ENCODE results near the gene HOMER2. TPM values are rescaled to one million over a fixed set of nuclear protein-coding genes. Genes with fewer than 3 reads are reported as not detected.

The HOMER2 gene
- total RNA-seq, 1 donor from 2014 or later, result 18.2 TPM

DNA sequence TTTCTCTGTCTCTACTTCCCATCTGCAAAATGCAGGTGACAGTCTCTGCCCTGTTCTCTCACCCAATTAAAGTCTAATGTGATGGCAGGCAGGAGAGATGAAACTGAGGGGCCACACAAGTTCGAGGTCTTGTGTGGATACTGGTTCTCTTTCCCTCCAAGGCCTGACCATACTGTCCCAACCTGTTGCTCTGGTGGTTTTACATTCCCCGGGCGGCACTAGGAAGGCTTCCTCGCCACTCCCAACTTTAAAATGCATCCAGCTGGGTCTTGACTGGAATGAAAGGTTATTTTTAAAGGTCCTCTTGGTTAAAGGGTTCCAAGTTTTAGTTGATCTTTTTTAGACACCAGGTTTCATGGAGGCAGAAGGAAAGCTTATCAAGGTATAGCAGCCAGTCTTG lies 105.9 kb downstream of the HOMER2 start:
- TF ChIP-seq, protein P1, sequence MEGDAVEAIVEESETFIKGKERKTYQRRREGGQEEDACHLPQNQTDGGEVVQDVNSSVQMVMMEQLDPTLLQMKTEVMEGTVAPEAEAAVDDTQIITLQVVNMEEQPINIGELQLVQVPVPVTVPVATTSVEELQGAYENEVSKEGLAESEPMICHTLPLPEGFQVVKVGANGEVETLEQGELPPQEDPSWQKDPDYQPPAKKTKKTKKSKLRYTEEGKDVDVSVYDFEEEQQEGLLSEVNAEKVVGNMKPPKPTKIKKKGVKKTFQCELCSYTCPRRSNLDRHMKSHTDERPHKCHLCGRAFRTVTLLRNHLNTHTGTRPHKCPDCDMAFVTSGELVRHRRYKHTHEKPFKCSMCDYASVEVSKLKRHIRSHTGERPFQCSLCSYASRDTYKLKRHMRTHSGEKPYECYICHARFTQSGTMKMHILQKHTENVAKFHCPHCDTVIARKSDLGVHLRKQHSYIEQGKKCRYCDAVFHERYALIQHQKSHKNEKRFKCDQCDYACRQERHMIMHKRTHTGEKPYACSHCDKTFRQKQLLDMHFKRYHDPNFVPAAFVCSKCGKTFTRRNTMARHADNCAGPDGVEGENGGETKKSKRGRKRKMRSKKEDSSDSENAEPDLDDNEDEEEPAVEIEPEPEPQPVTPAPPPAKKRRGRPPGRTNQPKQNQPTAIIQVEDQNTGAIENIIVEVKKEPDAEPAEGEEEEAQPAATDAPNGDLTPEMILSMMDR (IDR thresholded peaks at IDR 0.05), result no peak
- TF ChIP-seq POLR2AphosphoS5 (IDR thresholded peaks at IDR 0.05; ENCODE audit: insufficient read depth in 1 of 2, low read depth in 1 of 2) (no peak), POLR2A (IDR thresholded peaks at IDR 0.05) (no peak)
- DNase-seq (ENCODE audit: extremely low spot score in 2 of 2), result no peak

DNA sequence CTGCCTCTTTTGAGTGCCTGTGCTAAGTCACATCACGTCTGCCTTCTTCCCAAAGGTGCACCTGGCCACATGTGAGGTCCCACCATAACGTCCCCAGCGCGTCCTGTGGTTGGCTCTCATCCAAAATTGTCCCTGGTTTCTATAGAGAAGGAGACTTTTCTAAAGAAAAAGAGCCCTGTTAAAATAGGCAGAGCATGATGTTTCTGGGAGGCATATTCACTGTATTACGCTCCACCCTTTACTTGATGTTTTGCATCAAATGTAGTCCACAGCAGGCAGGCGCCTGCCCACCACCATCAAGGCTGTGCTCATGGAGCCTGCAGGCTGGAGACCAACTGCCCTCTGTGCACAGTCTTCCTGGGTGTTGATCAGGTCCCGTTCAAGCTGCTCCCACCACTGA lies 106.8 kb downstream of the HOMER2 start:
- no peak for DNase-seq (ENCODE audit: extremely low spot score in 2 of 2)
- TF ChIP-seq POLR2A (IDR thresholded peaks at IDR 0.05) (no peak), POLR2AphosphoS5 (IDR thresholded peaks at IDR 0.05; ENCODE audit: insufficient read depth in 1 of 2, low read depth in 1 of 2) (no peak)
- TF ChIP-seq, protein P1 (IDR thresholded peaks at IDR 0.05), result no peak
- H3K4me1 ChIP-seq, result no peaks in the 10 kb centered on the region
- no peaks in the 10 kb centered on the region for H3K9me3 ChIP-seq
- H3K4me3 ChIP-seq, result no peak overlapping the region
- intact Hi-C loops (cut with DNase I), result no loop called here
- H3K36me3 ChIP-seq, result no peaks in the 10 kb centered on the region
- no peaks in the 10 kb centered on the region for H3K27me3 ChIP-seq
- H3K27ac ChIP-seq, result no peak overlapping the region

More for the DNA sequence above, 105.9 kb downstream of the HOMER2 start:
- no peak overlapping the region for H3K4me3 ChIP-seq
- H3K9me3 ChIP-seq, result no peaks in the 10 kb centered on the region
- H3K36me3 ChIP-seq, result no peaks in the 10 kb centered on the region
- H3K4me1 ChIP-seq, result no peaks in the 10 kb centered on the region
- intact Hi-C loops (cut with DNase I), result no loop called here
- H3K27me3 ChIP-seq, result no peaks in the 10 kb centered on the region
- no peak overlapping the region for H3K27ac ChIP-seq

DNA sequence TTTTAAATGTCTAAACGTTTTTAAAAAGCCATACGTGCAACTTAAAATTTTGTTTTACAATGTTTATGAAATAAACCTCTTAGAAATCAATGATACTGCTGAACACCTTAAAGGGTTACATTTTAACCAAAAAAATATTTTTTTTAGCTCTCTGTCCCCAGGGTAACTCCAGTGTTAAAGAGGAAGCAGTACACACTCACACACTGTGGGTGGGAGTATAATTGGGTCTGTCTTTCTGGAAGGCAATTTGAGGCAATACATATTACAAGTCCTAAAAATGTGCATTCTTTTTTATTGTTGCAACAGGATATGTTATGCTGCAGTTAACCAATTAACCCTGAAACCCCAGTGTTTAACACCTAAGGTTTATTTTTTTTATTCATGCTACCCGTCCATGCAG lies 109.0 kb downstream of the HOMER2 start:
- no peak for DNase-seq (ENCODE audit: extremely low spot score in 2 of 2)
- Histone ChIP-seq H3K27ac (no peak overlapping the region), H3K36me3 (no peaks in the 10 kb centered on the region), H3K27me3 (no peaks in the 10 kb centered on the region), H3K4me3 (no peak overlapping the region), H3K4me1 (no peaks in the 10 kb centered on the region), H3K9me3 (no peaks in the 10 kb centered on the region)
- no peak for TF ChIP-seq POLR2A (IDR thresholded peaks at IDR 0.05)
- intact Hi-C loops (cut with DNase I), result no loop called here

DNA sequence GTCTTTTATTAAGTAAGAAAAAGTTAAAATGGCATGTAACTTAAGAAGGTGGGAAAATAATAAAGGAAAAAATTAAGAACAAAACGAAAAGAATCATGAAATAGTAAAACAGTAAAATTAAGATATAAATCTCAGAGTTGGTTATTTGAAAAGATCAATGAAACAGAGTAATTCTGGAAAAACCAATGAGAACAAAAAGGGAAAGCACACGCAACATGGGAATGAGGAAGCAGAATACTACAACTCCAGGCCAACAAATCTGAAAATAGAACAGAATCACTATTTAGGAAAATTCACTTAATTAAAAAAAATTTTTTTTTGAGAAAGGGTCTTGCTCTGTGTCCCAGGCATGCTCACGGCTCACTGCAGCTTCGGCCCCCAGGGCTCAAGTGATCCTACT lies 112.4 kb downstream of the HOMER2 start:
- Histone ChIP-seq H3K27ac (no peak overlapping the region), H3K36me3 (peaks cover 0 to 31% of the 10 kb centered on the region in 2 donors), H3K9me3 (no peaks in the 10 kb centered on the region), H3K4me1 (no peaks in the 10 kb centered on the region), H3K27me3 (no peaks in the 10 kb centered on the region), H3K4me3 (no peak overlapping the region)
- no peak for DNase-seq (ENCODE audit: extremely low spot score in 2 of 2)
- intact Hi-C loops (cut with DNase I), result no loop called here
- TF ChIP-seq POLR2A (IDR thresholded peaks at IDR 0.05) (no peak), POLR2AphosphoS5 (IDR thresholded peaks at IDR 0.05; ENCODE audit: insufficient read depth in 1 of 2, low read depth in 1 of 2) (no peak)
- TF ChIP-seq, protein P1 (IDR thresholded peaks at IDR 0.05), result no peak

DNA sequence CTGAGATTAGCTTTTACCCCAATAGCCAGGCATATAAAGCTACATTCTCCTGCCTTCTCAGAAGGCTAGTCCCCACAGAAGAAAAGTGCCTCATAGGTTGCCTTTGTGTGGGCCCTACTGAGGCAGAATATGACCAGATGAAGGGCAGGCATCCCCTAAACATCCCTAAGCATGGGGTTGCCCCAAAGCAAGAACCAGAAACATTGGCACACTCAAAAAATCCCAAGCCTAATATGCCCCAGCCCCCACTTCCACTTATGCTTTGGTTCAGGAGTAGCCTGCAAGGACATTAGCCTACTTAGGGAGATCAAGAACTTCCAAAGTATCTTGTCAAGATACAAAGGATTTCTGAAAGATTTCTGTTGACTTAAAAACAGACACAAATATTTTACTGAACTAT lies 113.4 kb downstream of the HOMER2 start:
- intact Hi-C loops (cut with DNase I), result no loop called here
- Histone ChIP-seq H3K4me3 (no peak overlapping the region), H3K27me3 (no peaks in the 10 kb centered on the region), H3K27ac (no peak overlapping the region), H3K4me1 (no peaks in the 10 kb centered on the region), H3K9me3 (no peaks in the 10 kb centered on the region), H3K36me3 (peaks cover 0 to 41% of the 10 kb centered on the region in 2 donors)
- no peak for DNase-seq (ENCODE audit: extremely low spot score in 2 of 2)
- TF ChIP-seq POLR2A (IDR thresholded peaks at IDR 0.05), result no peak
- TF ChIP-seq, protein P1 (IDR thresholded peaks at IDR 0.05), result no peak
- TF ChIP-seq POLR2AphosphoS5 (IDR thresholded peaks at IDR 0.05; ENCODE audit: insufficient read depth in 1 of 2, low read depth in 1 of 2), result no peak

Measured in vagina (tissue), 2 donors.